NCI-H2171 treated with DMSO at 0.1 percent for 48 hours (cell line): ENCODE results near the gene COL9A1.

Experiments
- DNase-seq: peaks from one replicate; lab custom pipeline; 2025; lab: John Stamatoyannopoulos, UW

COL9A1 gene

GRCh38 chr6:70171236-70171635, 131.6 kb downstream of the COL9A1 start:
- DNase-seq, result no peak

GRCh38 chr6:70168681-70169377, 134.1 kb downstream of the COL9A1 start:
- no peak for DNase-seq
